PC-3 (cell line): Measurements from ENCODE around the gene MBLAC2. TPM values are rescaled to one million over a fixed set of nuclear protein-coding genes. Genes with fewer than 3 reads are reported as not detected.

Experiments
- ATAC-seq: fragments of 200-7000 bp; cut with Tn5 transposase; 2 replicates; pipeline ENCODE4 v1.9.1; 2020; ENCODE audit warnings: mild to moderate bottlenecking, moderate library complexity
- BruUV-seq: library from RNA; stranded (reverse); fragments of 400-500 nt; replicated peaks from 2 replicates; lab custom pipeline; 2021; lab: Mats Ljungman, UMichigan
- CTCF ChIA-PET: fragments of 300-600 bp; sonication (Branson Sonifier 250); formaldehyde crosslinking; loops from one replicate; lab custom pipeline; 2022; ENCODE audit warnings: antibody characterized with exemption; lab: Charles Lee
- POLR2A ChIA-PET: fragments of 300-600 bp; sonication (Branson Sonifier 250); formaldehyde crosslinking; loops from one replicate; lab custom pipeline; 2022; ENCODE audit warnings: antibody characterized with exemption; ENCODE audit not compliant: unreplicated experiment; lab: Charles Lee
- DNase-seq: peaks from one replicate; pipeline ENCODE4 v3.0.0-alpha.2; 2015
- H2AFZ ChIP-seq: fragments of 300-600 bp; sonication (generic); 2 replicates; pipeline ENCODE4 v1.6.0; 2016; ENCODE audit warnings: antibody characterized with exemption, low read length
- H3F3A ChIP-seq: fragments of 300-600 bp; sonication (generic); one replicate; pipeline ENCODE4 v1.6.0; 2017; ENCODE audit warnings: antibody characterized with exemption, low read length, control low read depth, mild to moderate bottlenecking; ENCODE audit not compliant: unreplicated experiment
- H3K27ac ChIP-seq: fragments of 300-600 bp; sonication (generic); 2 replicates; pipeline ENCODE4 v1.5.1; 2016; ENCODE audit warnings: mild to moderate bottlenecking, low read length
- H3K27me3 ChIP-seq: fragments of 300-600 bp; sonication (generic); 2 replicates; pipeline ENCODE4 v1.6.1; 2016; ENCODE audit warnings: low read length, mixed read lengths
- H3K36me3 ChIP-seq: fragments of 300-600 bp; sonication (generic); 2 replicates; pipeline ENCODE4 v1.6.1; 2016; ENCODE audit warnings: low read depth, mixed run types, low read length, mixed read lengths
- H3K4me1 ChIP-seq: fragments of 300-600 bp; sonication (generic); 2 replicates; pipeline ENCODE4 v1.5.1; 2016; ENCODE audit warnings: low read length; ENCODE audit not compliant: insufficient read depth
- H3K4me2 ChIP-seq: fragments of 300-600 bp; sonication (generic); 2 replicates; pipeline ENCODE4 v1.6.0; 2016; ENCODE audit warnings: low read length
- H3K4me3 ChIP-seq: fragments of 300-600 bp; sonication (generic); 2 replicates; pipeline ENCODE4 v1.5.1; 2016; ENCODE audit warnings: mild to moderate bottlenecking, low read length, mixed read lengths
- H3K79me2 ChIP-seq: fragments of 300-600 bp; sonication (generic); 2 replicates; pipeline ENCODE4 v1.6.1; 2017; ENCODE audit warnings: low read length, mixed read lengths
- H3K9ac ChIP-seq: fragments of 300-600 bp; sonication (generic); 2 replicates; pipeline ENCODE4 v1.6.0; 2016; ENCODE audit warnings: mild to moderate bottlenecking, low read length
- H3K9me2 ChIP-seq: fragments of 300-600 bp; sonication (generic); replicated peaks from 2 replicates; pipeline ENCODE4 v1.6.1; 2016; ENCODE audit warnings: mixed run types, low read length, mixed read lengths
- H3K9me3 ChIP-seq: fragments of 300-600 bp; sonication (generic); 2 replicates; pipeline ENCODE4 v1.6.1; 2016; ENCODE audit warnings: low read length, mixed read lengths
- H4K20me1 ChIP-seq: fragments of 300-600 bp; sonication (generic); 2 replicates; pipeline ENCODE4 v1.6.1; 2016; ENCODE audit warnings: low read length, mixed read lengths
- EZH2 ChIP-seq: fragments of 300-600 bp; sonication (generic); IDR thresholded peaks from one replicate; pipeline ENCODE4 v1.6.1; 2017; ENCODE audit warnings: antibody characterized with exemption, mild to moderate bottlenecking, low read length; ENCODE audit not compliant: unreplicated experiment
- EZH2phosphoT487 ChIP-seq: fragments of 300-600 bp; sonication (generic); IDR thresholded peaks from 2 replicates; pipeline ENCODE4 v1.6.1; 2018; ENCODE audit warnings: mild to moderate bottlenecking, antibody characterized with exemption, low read length, borderline replicate concordance
- intact Hi-C: fragments of 100-400 bp; cut with micrococcal nuclease; formaldehyde crosslinking; loops from 2 replicates; pipeline ENCODE4 v1.9.0; 2023
- total RNA-seq: library from RNA; depleted of rRNA; stranded (reverse); fragments of >200 nt; gene quantifications from 2 replicates; pipeline ENCODE4 v1.2.3, GENCODE V29; 2014; rRNA removed
- TF ChIP-seq, protein P1 (sequence below): fragments of 300-600 bp; sonication (generic); conservative IDR thresholded peaks from 2 replicates; pipeline ENCODE4 v1.5.1; 2017; ENCODE audit warnings: antibody characterized with exemption, low read depth, mild to moderate bottlenecking, low read length

The MBLAC2 gene
- total RNA-seq, 1 experiment from 2014 or later: 7.8 TPM

DNA sequence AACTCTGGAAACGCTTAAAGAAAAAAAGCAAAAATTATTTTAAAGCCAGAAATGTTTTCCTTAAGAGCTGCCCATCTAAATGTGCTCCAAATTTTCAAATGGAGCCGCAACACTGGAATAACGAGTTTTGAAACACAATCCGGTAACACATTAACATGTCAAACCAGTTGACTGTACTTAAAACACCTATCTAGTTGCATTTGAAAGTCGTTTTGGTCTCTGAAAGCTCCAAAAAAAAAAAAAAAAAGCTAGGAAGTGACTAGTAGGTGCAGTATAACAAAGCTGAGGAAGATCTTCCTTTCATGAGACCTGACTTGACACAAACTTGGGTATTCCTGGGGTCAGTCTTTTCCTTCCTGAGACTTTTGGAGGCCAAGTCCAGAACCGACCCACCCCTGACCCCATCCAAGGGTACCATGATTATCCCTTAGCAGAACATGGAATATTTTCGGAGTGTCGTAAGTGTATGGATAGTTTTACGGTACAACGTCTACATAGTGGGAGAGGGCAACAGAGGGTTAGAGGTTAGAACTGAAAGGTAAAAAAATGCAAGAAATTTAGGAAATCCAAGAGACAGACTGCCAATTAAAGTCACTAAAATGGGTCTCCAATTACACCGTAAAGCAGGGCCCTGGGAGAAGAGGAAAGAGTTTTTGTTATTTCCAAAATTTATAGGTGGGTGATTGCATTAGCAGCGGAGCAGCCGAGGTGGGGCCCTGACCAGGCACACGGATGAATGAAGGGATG is 65.8 kb downstream of the MBLAC2 start:
- peak overlapping the region; percentile 90 for H3K4me2 ChIP-seq
- POLR2A ChIA-PET: interaction anchor here (1.0 kb wide), 1 partner anchor 123 kb away, joined by 5 read pairs; no protein-coding TSS in a partner anchor
- H3K9ac ChIP-seq: peak overlapping the region; percentile 95
- peak overlapping the region; percentile 97 for H2AFZ ChIP-seq
- H3K36me3 ChIP-seq: 0 out of 2 replicates have a peak, but pooled peaks cover 5% of the 10 kb centered on the region
- H3K4me1 ChIP-seq: peaks cover 35% of the 10 kb centered on the region
- H3K79me2 ChIP-seq: peaks cover 54% of the 10 kb centered on the region
- H3K9me2 ChIP-seq: no peaks in the 10 kb centered on the region
- no peaks in the 10 kb centered on the region for H3K9me3 ChIP-seq
- no peak for ATAC-seq
- intact Hi-C loops: loop anchor here (5.0 kb wide), 1 partner anchor 59 kb away; no protein-coding TSS in a partner anchor
- BruUV-seq: TSS peak; percentile 68
- TF ChIP-seq EZH2 (no peak), EZH2phosphoT487 (no peak)
- TF ChIP-seq, protein P1, sequence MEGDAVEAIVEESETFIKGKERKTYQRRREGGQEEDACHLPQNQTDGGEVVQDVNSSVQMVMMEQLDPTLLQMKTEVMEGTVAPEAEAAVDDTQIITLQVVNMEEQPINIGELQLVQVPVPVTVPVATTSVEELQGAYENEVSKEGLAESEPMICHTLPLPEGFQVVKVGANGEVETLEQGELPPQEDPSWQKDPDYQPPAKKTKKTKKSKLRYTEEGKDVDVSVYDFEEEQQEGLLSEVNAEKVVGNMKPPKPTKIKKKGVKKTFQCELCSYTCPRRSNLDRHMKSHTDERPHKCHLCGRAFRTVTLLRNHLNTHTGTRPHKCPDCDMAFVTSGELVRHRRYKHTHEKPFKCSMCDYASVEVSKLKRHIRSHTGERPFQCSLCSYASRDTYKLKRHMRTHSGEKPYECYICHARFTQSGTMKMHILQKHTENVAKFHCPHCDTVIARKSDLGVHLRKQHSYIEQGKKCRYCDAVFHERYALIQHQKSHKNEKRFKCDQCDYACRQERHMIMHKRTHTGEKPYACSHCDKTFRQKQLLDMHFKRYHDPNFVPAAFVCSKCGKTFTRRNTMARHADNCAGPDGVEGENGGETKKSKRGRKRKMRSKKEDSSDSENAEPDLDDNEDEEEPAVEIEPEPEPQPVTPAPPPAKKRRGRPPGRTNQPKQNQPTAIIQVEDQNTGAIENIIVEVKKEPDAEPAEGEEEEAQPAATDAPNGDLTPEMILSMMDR: no peak
- H3K27me3 ChIP-seq: no peaks in the 10 kb centered on the region
- no peaks in the 10 kb centered on the region for H4K20me1 ChIP-seq
- H3F3A ChIP-seq: peaks cover 8% of the 10 kb centered on the region
- peak overlapping the region; percentile 88 for H3K4me3 ChIP-seq
- CTCF ChIA-PET: no interaction called here
- peak overlapping the region; percentile 82 for H3K27ac ChIP-seq
- peak; percentile 63 for DNase-seq

Other genes with a start within 250 kb of the MBLAC2 start
- gene CETN3, start 65.0 kb downstream of the MBLAC2 start, total RNA-seq: 28.5 and 39.2 TPM in 2 replicates
- gene POLR3G, start 93 bp upstream of the MBLAC2 start, total RNA-seq: 34.6 and 42.2 TPM in 2 replicates
- 7.9 and 10.0 TPM in 2 replicates for gene LYSMD3, start 54.8 kb upstream of the MBLAC2 start, total RNA-seq
- 22.7 and 27.2 TPM in 2 replicates for gene ADGRV1, start 84.0 kb upstream of the MBLAC2 start, total RNA-seq